RKO (cell line): ENCODE results near the gene MED16.

Experiments
- DNase-seq: peaks from one replicate; pipeline ENCODE4 v3.0.0-alpha.2; 2016; ENCODE audit warnings: low spot score

The MED16 gene

DNA sequence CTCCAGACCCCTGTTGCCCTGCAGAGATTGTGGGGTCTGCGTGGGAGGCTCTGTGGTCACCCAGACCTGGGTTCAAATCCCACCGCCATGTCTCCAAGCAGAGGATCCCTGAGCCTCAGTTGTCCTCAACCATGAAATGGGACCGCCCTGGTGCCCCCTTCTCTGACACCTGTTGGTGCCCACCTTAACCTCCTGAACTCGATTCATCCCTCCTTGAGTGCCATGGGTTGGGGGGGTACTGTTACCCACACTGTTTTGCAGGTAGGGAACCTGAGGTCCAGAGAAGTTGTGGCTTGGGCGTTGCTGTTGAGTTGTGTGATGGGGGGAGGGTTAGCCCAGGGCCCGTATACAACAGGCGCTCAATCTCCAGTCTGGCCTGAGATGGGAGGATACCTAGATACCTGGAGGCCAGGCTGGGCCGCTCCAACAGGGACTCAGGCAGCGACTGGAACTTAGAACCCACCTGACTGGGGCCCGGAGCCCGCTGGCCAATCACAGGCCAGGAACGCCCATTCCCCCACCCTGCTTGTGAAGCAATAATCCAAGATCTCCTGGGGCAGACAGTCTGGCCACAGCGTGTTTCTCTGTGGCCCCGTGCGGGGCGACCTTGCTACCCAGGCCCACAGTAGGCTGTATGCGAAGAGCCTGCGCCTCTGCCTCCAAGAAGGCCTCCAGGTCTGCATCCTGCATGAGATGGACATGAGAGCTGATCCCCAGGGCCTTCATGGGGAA, 35.6 kb upstream of the MED16 start:
- DNase-seq: no peak

DNA sequence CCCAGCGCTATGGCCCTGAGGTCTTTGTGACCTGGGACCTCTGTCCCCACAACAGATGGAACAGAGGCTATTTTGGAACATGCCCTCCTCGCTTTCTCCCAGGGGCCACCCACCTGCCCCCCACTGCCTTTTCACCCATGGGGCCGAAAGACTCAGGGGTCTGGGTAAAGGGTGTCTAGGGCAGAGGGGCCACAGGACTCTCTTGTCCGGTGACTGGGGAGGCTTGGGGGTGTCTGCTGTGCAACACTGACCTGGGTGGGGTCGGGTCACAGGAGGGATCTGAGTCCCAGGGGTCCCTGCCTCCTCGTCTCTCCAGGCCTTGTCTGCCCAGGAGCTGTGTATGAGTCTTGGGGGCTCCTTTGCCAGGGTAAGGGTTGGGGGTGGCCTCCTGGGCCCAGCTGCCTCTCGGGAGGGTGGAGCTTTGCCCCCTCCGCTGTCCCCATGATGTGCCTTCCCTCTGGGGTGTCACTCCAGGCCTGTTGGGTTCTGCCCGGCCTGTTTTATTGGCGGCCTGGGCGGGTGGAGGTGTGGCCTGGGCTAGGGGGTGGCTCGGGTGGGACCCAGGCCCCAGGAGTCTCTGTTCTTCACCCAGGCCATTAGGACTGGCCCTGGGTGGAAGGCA, 34.9 kb upstream of the MED16 start:
- no peak for DNase-seq

DNA sequence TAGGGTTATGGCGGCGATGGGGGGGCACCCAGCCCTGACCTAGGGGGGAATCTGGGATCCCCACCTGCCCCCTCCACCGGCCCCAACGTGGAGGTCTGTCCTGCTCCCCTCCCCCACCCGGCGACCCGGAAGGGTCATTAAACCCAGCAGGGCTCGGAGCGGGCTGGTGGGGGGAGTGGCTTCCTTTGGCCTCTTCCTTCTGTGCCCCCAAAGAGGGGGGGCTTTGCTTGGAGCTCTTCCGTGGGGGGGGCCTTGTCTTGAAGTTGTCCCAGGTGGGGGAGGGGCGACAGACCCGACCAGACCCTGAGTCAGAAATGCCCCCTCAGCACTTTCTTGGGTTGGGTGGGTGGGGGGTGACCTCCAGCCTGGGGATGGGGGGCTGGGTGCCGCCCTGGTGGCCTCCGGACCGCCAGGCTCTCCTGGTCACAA, 34.4 kb upstream of the MED16 start:
- no peak for DNase-seq

DNA sequence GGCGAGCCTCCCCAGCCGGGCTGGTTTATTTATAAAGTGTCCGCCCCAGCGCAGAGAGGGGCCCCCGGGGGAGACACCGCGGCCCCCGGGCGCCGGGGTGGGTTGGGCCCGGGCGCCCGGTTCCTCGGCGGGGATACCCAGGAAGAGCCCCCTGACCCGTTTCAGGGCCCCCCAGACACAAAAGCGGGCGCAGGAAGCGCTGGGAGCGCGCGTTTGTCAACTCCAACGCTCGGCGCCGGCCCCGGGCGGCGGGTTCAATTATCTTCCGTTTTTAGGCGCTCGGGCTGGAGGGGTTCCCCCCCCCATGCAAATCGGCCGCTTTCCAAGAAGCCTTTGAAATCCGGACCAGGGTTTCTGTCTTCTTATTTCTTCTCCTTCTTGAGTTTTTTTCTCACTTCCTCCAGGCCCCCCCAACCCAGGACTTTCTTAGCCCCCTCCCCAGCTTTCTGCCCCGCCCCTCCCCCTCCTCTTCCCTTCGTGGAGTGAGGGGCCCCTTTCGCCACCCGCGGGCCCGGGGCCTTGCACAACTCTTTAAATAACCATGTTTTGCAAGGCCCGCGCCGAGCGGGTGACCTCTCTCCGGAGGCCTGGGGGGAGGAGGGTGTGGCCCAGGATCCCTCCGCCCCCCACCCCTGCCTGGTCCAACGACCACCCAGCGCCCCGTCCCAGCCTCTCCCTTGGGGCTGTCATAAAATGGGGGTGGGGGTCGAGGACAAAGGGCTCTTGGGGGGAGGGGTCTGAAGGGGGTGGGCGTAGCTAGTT, 33.8 kb upstream of the MED16 start:
- DNase-seq: peak; percentile 56

DNA sequence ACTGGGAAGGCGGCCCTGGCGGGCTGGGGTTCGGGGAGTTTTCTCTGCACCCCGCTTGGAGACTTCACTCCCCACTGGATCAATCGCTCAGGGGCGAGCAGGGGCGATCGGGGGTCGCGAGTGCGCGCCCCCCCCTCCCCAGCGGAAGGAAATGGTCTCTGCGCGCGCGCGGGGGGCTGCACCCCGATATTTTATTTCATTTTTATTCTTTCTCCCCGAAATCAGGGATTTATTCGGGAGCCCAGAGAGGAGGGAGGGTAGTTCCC, 33.3 kb upstream of the MED16 start:
- peak; percentile 18 for DNase-seq

DNA sequence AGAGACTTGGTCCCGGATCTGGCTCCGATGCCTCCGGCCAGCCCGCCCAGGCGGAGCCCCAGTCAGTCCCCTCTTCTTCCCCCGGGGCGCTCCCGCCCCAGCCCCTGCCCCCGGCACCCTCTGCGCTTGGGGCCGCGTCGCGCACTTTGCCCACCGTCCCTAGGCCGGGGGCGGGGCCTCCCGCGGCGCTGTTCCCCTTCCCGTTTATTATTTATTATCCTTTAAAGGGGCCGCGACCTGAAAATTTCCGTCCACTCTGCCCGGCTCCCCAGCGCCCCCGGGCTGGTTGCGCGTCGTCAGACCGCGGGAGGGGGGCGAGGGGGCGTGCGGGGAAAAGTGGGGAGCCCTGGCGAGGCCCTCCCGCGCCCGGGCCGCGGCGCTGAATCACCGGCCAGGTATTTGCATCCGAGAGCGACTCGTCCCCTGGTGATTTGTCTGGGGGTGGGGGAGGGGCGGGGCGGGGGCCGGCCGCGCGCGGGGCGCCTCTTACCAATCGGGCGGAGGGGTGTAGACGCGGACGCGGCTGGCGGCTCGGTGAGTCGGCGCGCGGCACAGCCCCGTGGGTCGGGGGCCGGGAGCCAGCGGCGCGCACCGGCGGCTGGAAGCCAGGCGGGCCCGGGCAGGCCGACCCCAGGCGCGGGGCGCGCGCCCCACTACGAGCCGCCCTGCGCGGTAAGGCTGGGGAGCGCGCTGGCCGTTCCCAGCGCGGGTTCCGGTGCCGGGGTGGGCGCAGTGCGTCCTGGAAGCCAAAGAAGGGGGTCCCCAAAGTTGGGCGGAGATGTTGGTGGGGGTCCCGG, 32.7 kb upstream of the MED16 start, which contains the start of gene ARID3A:
Gene ARID3A, plus strand, starts transcription at position 510 of the 797 bp plus-strand sequence. CDS start 3,494 bp downstream, outside the sequence.
- DNase-seq: peak; percentile 91

DNA sequence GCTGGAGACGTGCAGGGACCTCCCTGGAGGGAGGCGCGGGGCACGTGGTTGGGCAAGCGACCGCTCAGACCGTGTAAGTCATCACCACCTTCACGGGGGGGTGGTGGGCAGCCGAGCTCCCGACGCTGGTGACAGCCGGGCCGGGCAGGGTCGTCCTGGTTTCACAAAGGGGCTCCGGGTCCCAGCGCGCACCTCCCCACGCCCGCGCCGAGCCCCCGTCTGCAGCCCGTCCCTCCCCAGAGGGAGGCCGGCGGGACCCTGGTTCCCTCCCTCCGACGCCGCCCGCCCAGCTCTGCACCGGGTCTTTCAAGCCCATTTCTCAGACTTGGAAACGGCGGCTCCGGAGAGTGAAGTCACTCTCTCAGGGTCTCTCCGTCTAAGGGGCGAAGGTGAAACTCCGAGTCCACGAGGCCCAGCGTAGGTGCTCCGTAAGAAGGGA, 32.1 kb upstream of the MED16 start:
- peak; percentile 84 for DNase-seq

DNA sequence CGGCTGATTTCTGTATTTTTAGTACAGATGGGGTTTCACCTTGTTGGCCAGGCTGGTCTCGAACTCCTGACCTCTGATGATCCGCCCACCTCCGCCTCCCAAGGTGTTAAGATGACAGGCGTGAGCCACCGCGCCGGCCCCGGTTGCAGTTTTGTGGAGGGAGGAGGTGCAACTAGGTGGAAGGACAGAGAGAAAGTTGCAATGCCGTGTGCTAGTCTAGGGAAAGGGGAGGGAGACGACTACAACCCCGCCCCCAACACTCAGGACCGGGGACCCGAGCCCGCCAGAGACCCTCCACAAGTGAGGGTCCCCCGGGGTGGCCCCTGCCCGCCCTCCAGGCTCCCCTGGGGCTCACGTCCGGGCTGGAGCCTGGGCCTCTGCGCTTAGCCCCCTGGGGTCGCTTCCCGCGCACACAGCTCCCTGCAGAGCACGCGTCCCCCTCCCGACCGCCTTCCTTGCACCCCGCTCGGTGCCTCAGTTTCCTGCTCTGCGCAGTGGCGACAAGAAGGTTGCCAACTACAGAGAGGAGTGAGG, 31.6 kb upstream of the MED16 start:
- peak; percentile 59 for DNase-seq

DNA sequence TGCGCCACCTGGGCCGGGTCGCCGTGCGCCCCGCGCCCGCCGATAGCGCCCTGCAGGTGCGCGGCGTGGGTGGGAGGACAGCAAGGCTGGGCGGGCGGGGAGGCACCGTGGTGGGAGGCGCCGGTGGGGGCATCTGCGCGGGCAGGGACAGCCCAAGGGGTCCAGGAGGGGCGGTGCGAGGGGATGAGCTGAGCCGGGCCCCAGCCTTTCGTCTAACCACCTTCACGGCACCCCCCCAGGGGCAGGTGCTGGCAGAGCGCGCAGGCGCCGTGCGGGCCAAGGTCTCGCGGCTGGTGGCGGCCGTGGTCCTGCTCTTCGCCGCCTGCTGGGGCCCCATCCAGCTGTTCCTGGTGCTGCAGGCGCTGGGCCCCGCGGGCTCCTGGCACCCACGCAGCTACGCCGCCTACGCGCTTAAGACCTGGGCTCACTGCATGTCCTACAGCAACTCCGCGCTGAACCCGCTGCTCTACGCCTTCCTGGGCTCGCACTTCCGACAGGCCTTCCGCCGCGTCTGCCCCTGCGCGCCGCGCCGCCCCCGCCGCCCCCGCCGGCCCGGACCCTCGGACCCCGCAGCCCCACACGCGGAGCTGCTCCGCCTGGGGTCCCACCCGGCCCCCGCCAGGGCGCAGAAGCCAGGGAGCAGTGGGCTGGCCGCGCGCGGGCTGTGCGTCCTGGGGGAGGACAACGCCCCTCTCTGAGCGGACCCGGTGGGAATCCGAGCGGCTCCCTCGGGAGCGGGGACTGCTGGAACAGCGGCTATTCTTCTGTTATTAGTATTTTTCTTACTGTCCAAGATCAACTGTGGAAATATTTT, 27.3 kb upstream of the MED16 start:
- DNase-seq: no peak

DNA sequence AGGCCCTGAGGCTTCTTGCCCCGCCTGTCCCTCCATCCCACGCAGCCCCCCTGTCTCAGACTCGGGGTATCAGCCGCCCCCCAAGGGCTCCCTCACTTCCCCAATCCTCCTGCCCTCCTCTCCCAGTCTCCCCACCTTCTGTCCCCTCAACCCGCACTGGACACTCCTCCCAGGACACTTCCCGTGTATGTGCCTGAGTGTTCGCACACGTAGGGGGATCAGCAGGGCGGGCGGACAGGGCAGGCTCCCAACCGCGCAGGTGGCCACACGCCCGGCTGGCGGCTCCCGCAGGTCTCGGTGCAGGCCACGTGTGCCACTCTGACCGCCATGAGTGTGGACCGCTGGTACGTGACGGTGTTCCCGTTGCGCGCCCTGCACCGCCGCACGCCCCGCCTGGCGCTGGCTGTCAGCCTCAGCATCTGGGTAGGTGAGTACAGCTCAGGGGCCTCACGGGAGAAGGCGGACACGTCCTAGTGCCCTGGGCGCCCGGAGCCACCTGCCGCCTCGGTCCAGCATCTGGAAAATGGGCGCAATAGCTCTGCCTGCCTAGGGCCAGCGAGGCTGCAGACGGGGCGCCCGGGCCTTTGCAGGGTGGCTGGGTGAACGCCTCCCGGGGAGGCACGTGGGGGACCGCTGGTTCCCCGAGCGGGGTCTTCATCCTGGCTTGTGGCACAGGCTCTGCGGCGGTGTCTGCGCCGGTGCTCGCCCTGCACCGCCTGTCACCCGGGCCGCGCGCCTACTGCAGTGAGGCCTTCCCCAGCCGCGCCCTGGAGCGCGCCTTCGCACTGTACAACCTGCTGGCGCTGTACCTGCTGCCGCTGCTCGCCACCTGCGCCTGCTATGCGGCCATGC, 26.4 kb upstream of the MED16 start:
- DNase-seq: no peak

DNA sequence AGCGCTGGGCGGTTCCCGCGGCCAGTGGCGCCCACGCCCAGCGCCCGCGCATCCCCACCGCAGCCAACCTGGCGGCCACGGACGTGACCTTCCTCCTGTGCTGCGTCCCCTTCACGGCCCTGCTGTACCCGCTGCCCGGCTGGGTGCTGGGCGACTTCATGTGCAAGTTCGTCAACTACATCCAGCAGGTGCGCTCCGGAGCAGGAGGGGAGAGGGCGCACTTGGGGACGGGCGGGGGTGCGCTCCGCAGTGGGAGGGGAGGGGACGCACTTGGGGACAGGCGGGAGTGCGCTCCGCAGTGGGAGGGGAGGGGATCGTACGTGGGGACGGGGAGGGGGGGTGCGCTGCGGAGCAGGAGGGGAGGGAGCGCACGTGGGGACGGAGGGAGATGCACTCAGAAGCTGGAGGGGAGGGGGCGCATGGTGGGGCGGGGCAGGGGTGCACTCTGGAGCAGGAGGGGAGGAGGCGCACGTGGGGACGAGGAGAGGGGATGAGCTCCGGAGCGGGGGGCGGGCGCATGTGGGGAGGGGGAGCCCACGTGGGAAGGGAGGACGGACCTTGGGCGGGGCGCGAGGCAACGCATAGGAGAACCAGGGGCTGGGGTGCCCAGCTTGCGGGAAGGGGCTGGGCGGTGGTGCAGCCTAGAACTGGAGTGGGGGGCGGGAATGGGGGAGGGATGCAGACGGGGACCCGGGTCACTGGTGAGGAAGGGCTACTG, 25.7 kb upstream of the MED16 start:
- DNase-seq: no peak

DNA sequence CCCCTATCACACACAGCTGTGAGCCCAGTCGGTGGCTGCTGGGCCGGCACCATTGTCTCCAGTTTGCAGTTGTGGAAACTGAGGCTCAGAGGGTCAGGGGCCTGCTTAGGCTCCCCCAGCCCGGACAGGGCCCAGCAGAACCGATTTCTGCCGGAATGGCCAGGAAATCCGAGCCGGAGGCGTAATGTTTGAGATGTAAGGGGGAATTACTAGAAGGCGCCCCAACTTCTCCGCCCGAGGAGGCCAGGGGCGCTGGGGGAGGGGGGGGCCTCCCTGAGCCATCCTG, 25.1 kb upstream of the MED16 start:
- no peak for DNase-seq

DNA sequence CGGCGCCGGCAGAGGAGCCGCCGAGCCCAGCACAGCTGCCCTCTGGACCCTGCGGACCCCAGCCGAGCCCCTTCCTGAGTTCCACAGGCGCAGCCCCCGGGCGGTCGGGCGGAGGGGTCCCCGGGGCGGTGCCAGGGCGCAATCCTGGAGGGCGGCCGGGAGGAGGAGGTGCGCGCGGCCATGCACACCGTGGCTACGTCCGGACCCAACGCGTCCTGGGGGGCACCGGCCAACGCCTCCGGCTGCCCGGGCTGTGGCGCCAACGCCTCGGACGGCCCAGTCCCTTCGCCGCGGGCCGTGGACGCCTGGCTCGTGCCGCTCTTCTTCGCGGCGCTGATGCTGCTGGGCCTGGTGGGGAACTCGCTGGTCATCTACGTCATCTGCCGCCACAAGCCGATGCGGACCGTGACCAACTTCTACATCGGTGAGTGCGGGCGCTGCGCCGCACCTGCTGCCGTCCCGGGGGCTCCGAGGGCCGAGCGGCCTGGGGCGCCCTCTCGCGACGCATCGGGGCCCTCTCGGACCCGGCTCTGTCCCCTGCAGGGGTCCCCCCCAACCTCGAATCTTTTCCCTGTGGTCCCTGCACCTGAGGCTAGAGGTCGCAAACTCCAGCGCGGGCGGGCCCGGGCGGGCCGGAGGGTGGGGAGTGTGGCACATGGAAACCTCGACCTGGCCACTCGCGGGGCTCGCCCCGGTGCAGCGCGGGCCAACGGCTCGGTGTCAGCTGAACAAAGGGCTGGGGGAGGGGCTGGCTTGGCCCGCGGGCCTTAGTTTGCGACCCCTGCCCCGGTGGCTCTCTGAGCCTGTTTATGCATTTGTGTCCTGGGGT, 24.6 kb upstream of the MED16 start, which contains the start of gene KISS1R:
Gene KISS1R, plus strand, starts transcription at position 11 of the 829 bp plus-strand sequence. Its CDS starts 170 bp downstream, at position 181.
- no peak for DNase-seq

DNA sequence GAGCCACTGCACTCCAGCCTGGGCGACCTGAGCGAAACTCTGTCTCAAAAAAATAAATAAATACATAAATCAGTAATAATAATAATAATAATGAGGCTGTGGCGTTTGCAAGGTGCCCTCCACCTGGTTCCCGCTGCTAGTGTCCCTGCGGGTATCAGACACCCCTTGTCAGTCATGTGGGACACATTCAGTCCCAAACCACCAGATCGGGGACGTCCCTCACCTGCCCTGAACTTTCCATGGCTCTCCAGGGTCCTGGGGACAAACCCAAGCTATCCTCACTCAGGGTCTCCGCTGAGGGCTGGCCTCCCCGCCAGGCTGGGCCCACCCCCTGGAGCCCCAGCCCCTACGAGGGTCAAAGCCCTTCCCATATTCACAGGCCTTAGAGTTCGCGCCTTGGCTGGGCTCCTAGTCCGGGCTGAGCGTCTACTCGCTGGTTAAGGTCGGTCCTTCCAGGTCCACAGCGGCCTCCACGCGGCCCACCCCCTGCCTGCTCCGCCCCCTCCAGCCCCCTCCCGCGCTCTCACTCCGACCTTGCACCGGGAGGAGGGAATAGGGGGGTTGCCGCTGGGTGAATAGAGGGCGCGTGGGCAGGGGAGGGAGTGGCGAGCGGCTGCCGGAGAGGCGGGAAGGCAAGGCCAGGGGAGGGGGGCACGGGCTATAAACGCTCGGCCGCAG, 23.8 kb upstream of the MED16 start:
- DNase-seq: no peak

DNA sequence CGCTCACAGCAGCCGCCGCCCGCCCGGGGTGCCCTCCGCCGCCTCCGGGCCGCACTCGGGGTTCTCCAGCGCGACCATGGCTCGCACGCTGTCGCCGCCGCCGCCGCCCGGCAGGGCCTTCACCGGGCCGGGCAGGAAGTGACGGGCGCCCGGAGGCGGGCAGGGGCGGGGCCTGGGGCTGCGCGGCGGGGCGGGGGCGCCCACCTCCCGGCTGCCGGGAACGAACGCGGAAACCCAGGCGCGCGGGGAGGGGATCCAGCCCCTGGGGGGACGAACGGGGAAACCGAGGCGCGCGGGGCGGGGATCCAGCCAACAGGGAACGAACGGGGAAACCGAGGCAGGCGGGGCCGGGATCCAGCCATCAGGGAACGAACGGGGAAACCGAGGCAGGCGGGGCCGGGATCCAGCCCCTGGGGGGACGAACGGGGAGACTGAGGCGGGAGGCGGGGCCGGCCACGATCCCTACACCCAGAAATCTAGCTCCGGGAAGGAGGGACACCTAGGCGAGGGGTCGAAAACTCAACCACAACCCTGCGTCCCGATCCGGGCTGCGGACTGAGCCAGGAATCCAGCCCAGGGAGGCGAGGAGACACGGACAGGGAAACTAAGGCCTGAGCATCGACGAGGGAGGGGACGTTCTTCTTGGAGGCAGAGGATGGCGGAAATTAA, 20.2 kb upstream of the MED16 start, which contains the start of gene R3HDM4:
Gene R3HDM4, minus strand, starts transcription at position 140 of the 669 bp plus-strand sequence. Its CDS starts 62 bp downstream, at position 78.
- DNase-seq: peak; percentile 63

DNA sequence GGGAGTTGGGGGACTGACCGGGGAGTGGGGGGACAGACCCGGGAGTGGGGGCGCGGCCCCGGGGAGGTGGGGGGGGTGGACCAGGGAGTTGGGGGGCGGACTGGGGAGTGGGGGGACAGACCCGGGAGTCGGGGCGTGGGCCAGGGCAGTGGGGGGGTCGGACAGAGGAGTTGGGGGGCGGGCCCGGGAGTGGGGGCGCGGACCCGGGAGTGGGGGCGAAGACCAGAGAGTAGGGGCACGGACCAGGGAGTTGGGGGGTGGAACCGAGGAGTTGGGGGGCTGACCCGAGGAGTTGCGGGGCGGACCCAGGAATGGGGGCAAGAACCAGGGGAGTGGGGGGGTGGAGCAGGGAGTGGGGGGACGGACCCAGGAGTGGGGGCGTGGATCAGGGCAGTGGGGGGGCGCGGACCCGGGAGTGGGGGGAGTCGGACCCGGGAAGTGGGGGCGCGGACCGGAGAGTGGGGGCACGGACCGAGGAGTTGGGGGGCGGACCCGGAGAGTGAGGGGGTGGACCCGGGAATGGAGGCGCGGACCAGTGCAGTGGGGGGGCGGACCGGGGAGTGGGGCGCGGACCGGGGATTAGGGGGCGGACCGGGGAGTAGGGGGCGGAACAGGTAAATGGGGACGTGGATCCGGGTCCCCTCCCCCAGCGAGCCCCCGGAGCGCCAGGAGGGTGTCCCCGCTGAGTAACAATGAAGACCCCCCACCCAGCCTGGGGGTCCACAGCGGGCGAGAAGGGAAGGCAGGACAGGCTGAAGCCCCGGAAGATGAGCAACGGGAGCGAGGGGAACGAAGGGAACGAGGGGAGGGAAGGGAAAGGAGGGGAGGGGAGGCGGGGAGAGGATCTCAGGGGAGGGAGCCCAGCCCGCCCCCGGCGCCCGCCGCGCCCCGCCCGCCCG, 19.4 kb upstream of the MED16 start:
- no peak for DNase-seq
